Stomach (tissue), 4 donors: ENCODE measurements around the gene APMAP.
"Not testable (repeated sequence)": the region's sequence is repeated elsewhere in the genome, so short reads cannot be mapped to it uniquely, and the experiment has no call there.

ENCODE experiments used
- POLR2A ChIP-seq, 4 donors: fragments of 450-650 bp; IDR thresholded peaks; one replicate each; pipeline ENCODE4 v1.6.1; 2016; ENCODE audit warnings: antibody characterized with exemption in 4 of 4, control low read depth in 2 of 4, mild to moderate bottlenecking in 1 of 4, moderate library complexity in 1 of 4
- POLR2AphosphoS5 ChIP-seq, 3 donors: sonication (generic); formaldehyde crosslinking; IDR thresholded peaks; one replicate each; pipeline ENCODE4 v1.6.1; 2016; ENCODE audit warnings: antibody characterized with exemption in 3 of 3
- TF ChIP-seq, protein P1 (sequence below), 7 experiments: fragments of 450-650 bp in 4 of 7; fragments of 200-600 bp in 3 of 7; sonication (generic) in 3 of 7; IDR thresholded peaks; one replicate each; pipeline ENCODE4 v1.5.1; 2016 to 2019; ENCODE audit warnings: antibody characterized with exemption in 7 of 7, control low read depth in 2 of 7, mild to moderate bottlenecking in 1 of 7

GRCh38 chr20:24920706-24921105, 71.8 kb downstream of the APMAP start:
- TF ChIP-seq, protein P1, sequence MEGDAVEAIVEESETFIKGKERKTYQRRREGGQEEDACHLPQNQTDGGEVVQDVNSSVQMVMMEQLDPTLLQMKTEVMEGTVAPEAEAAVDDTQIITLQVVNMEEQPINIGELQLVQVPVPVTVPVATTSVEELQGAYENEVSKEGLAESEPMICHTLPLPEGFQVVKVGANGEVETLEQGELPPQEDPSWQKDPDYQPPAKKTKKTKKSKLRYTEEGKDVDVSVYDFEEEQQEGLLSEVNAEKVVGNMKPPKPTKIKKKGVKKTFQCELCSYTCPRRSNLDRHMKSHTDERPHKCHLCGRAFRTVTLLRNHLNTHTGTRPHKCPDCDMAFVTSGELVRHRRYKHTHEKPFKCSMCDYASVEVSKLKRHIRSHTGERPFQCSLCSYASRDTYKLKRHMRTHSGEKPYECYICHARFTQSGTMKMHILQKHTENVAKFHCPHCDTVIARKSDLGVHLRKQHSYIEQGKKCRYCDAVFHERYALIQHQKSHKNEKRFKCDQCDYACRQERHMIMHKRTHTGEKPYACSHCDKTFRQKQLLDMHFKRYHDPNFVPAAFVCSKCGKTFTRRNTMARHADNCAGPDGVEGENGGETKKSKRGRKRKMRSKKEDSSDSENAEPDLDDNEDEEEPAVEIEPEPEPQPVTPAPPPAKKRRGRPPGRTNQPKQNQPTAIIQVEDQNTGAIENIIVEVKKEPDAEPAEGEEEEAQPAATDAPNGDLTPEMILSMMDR (IDR thresholded peaks at IDR 0.05), result not testable (repeated sequence)
- TF ChIP-seq POLR2AphosphoS5, POLR2A (IDR thresholded peaks at IDR 0.05): not testable (repeated sequence)
